GM23338 (cell line): ENCODE measurements around the gene TRPC4. TPM values are rescaled to one million over a fixed set of nuclear protein-coding genes. Genes with fewer than 3 reads are reported as not detected.

Experiments
- ATAC-seq: fragments of 200-7000 bp; cut with Tn5 transposase; 3 replicates; pipeline ENCODE4 v1.9.1; 2020
- DNase-seq: peaks from one replicate; pipeline ENCODE4 v3.0.0-alpha.2; 2015; ENCODE audit warnings: low spot score
- H2AFZ ChIP-seq: fragments of 200-600 bp; sonication (generic); 2 replicates; pipeline ENCODE4 v1.8.0; 2016; ENCODE audit warnings: antibody characterized with exemption, mild to moderate bottlenecking, moderate library complexity
- H3F3A ChIP-seq: fragments of 200-600 bp; sonication (generic); replicated peaks from 2 replicates; pipeline ENCODE4 v1.8.0; 2017; ENCODE audit warnings: antibody characterized with exemption, mixed run types, low read depth
- H3K27ac ChIP-seq: fragments of 200-600 bp; sonication (generic); 2 replicates; pipeline ENCODE4 v1.6.1; 2016; ENCODE audit warnings: low read depth
- H3K27me3 ChIP-seq: fragments of 200-600 bp; sonication (generic); 2 replicates; pipeline ENCODE4 v1.8.0; 2016; ENCODE audit warnings: mild to moderate bottlenecking, mixed run types, moderate library complexity; ENCODE audit not compliant: insufficient read depth
- H3K36me3 ChIP-seq: fragments of 200-600 bp; sonication (generic); 2 replicates; pipeline ENCODE4 v1.8.0; 2016; ENCODE audit warnings: mild to moderate bottlenecking; ENCODE audit not compliant: insufficient read depth
- H3K4me1 ChIP-seq: fragments of 200-600 bp; sonication (generic); 2 replicates; pipeline ENCODE4 v1.8.0; 2016; ENCODE audit warnings: mild to moderate bottlenecking, moderate library complexity; ENCODE audit not compliant: insufficient read depth
- H3K4me2 ChIP-seq: fragments of 200-600 bp; sonication (generic); 2 replicates; pipeline ENCODE4 v1.7.1; 2017; ENCODE audit warnings: mixed run types
- H3K4me3 ChIP-seq: fragments of 200-600 bp; sonication (generic); 2 replicates; pipeline ENCODE4 v1.6.1; 2016; ENCODE audit warnings: mixed run types
- H3K79me2 ChIP-seq: fragments of 200-600 bp; sonication (generic); replicated peaks from 2 replicates; pipeline ENCODE4 v1.8.0; 2017; ENCODE audit warnings: mild to moderate bottlenecking; ENCODE audit not compliant: insufficient read depth
- H3K9me2 ChIP-seq: fragments of 200-600 bp; sonication (generic); 2 replicates; pipeline ENCODE4 v1.8.0; 2017; ENCODE audit not compliant: insufficient read depth
- H4K20me1 ChIP-seq: fragments of 200-600 bp; sonication (generic); replicated peaks from 2 replicates; pipeline ENCODE4 v1.8.0; 2017; ENCODE audit warnings: mild to moderate bottlenecking; ENCODE audit not compliant: insufficient read depth
- H3K27ac Mint-ChIP-seq: 2 replicates; pipeline ENCODE4 v1.8.0; 2020; ENCODE audit warnings: inconsistent platforms, mild to moderate bottlenecking, moderate library complexity, mixed read lengths
- H3K27me3 Mint-ChIP-seq: 3 replicates; pipeline ENCODE4 v1.8.0; 2022; ENCODE audit warnings: low read depth, mild to moderate bottlenecking, moderate library complexity, mixed read lengths, inconsistent platforms; ENCODE audit not compliant: insufficient read depth, poor library complexity
- H3K36me3 Mint-ChIP-seq: 3 replicates; pipeline ENCODE4 v1.8.0; 2021; ENCODE audit warnings: low read depth, mild to moderate bottlenecking, inconsistent platforms, moderate library complexity, mixed read lengths
- H3K4me1 Mint-ChIP-seq: 3 replicates; pipeline ENCODE4 v1.8.0; 2020; ENCODE audit warnings: mild to moderate bottlenecking, inconsistent platforms, mixed read lengths
- H3K4me3 Mint-ChIP-seq: 3 replicates; pipeline ENCODE4 v1.8.0; 2021; ENCODE audit warnings: moderate library complexity, mild to moderate bottlenecking, inconsistent platforms, mixed read lengths
- H3K9me3 Mint-ChIP-seq: 3 replicates; pipeline ENCODE4 v1.8.0; 2020; ENCODE audit warnings: moderate library complexity, mild to moderate bottlenecking, inconsistent platforms, mixed read lengths
- CREB1 ChIP-seq: fragments of 250-450 bp; sonication (Bioruptor Pico); IDR thresholded peaks from 2 replicates; pipeline ENCODE4 v1.5.0; 2020; ENCODE audit warnings: low read depth, mild to moderate bottlenecking, moderate library complexity
- EZH2 ChIP-seq: fragments of 200-600 bp; sonication (generic); IDR thresholded peaks from one replicate; pipeline ENCODE4 v1.8.0; 2017; ENCODE audit warnings: antibody characterized with exemption, mild to moderate bottlenecking, low read depth; ENCODE audit not compliant: unreplicated experiment
- EZH2phosphoT487 ChIP-seq: fragments of 200-600 bp; sonication (generic); IDR thresholded peaks from one replicate; pipeline ENCODE4 v1.8.1; 2018; ENCODE audit warnings: antibody characterized with exemption; ENCODE audit not compliant: unreplicated experiment
- JUNB ChIP-seq: IDR thresholded peaks from one replicate; pipeline ENCODE4 v1.6.1; 2016; ENCODE audit warnings: antibody characterized with exemption; ENCODE audit not compliant: unreplicated experiment
- NANOG ChIP-seq: IDR thresholded peaks from 2 replicates; pipeline ENCODE4 v1.6.1; 2016; ENCODE audit warnings: antibody characterized with exemption, borderline replicate concordance
- POLR2AphosphoS5 ChIP-seq: IDR thresholded peaks from 2 replicates; pipeline ENCODE4 v1.6.1; 2016; ENCODE audit warnings: antibody characterized with exemption, low read depth
- STAT1 ChIP-seq: IDR thresholded peaks from one replicate; pipeline ENCODE4 v1.6.1; 2016; ENCODE audit warnings: antibody characterized with exemption; ENCODE audit not compliant: unreplicated experiment
- ZNF114 ChIP-seq: fragments of 250-450 bp; sonication (Bioruptor Pico); IDR thresholded peaks from 2 replicates; pipeline ENCODE4 v1.5.0; 2020; ENCODE audit warnings: mild to moderate bottlenecking, moderate library complexity
- polyA plus RNA-seq: library from polyadenylated mRNA; unstranded; fragments of >200 nt; fragmentation: Nextera tagmentation; extraction: Ambion mirVana; gene quantifications from 2 replicates; pipeline ENCODE4 v1.2.1, GENCODE V29; 2016
- total RNA-seq: library from RNA; depleted of rRNA; stranded (reverse); fragments of >200 nt; shearing (Covaris generic); gene quantifications from 2 replicates; pipeline ENCODE4 v1.2.3, GENCODE V29; 2014
- TF ChIP-seq, protein P1 (sequence below): IDR thresholded peaks from 2 replicates; pipeline ENCODE4 v1.6.1; 2016; ENCODE audit warnings: antibody characterized with exemption
- TF ChIP-seq, protein P2 (sequence below): fragments of 250-450 bp; sonication (Bioruptor Pico); IDR thresholded peaks from 2 replicates; pipeline ENCODE4 v1.5.0; 2020; ENCODE audit warnings: mild to moderate bottlenecking, moderate library complexity
- TF ChIP-seq, protein P3 (sequence below): IDR thresholded peaks from one replicate; pipeline ENCODE4 v1.6.1; 2018; ENCODE audit warnings: antibody characterized with exemption; ENCODE audit not compliant: unreplicated experiment
- TF ChIP-seq, protein P4 (sequence below), 2 experiments: fragments of 200-600 bp in 1 of 2; sonication (generic) in 1 of 2; conservative IDR thresholded peaks; 2 replicates each; pipeline versions ENCODE4 v1.5.1 to v1.6.1; 2016 to 2017; ENCODE audit warnings: antibody characterized with exemption in 2 of 2, low read depth in 2 of 2, mild to moderate bottlenecking in 2 of 2, moderate library complexity in 1 of 2

Gene TRPC4
- total and polyA plus RNA-seq, 2 experiments from 2014 or later, result 1.1 to 2.1 TPM

DNA sequence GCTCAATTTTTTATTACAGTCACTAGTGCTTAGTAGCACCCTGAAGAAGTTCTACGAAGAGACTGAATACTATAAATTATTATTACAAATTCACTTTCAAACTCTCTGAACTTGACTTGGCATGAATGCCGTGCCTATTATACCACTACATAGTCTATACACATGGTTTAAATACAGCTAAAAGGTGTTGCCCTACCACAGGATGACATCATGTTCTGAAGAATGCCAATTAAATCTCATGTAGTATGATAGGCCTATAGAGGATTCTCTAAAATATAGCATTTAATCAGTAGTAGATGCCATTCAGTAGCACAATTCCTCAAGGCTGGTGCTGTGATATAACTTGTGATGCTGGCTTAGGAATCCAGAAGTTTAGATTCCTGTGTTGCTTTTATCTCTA is 254.3 kb downstream of the TRPC4 start:
- DNase-seq, result no peak
- Histone ChIP-seq H3K36me3 (no peaks in the 10 kb centered on the region), H3K4me1 (no peaks in the 10 kb centered on the region), H3K4me2 (no peak overlapping the region), H3K9me2 (no peaks in the 10 kb centered on the region), H3K27ac (no peak overlapping the region), H3F3A (no peaks in the 10 kb centered on the region), H3K27me3 (no peaks in the 10 kb centered on the region), H3K79me2 (no peaks in the 10 kb centered on the region), H4K20me1 (no peaks in the 10 kb centered on the region), H2AFZ (no peak overlapping the region), H3K4me3 (no peak overlapping the region)
- no peak for TF ChIP-seq EZH2
- TF ChIP-seq, protein P1, sequence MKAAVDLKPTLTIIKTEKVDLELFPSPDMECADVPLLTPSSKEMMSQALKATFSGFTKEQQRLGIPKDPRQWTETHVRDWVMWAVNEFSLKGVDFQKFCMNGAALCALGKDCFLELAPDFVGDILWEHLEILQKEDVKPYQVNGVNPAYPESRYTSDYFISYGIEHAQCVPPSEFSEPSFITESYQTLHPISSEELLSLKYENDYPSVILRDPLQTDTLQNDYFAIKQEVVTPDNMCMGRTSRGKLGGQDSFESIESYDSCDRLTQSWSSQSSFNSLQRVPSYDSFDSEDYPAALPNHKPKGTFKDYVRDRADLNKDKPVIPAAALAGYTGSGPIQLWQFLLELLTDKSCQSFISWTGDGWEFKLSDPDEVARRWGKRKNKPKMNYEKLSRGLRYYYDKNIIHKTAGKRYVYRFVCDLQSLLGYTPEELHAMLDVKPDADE, result no peak
- no peak for TF ChIP-seq POLR2AphosphoS5
- no peak for TF ChIP-seq STAT1
- TF ChIP-seq EZH2phosphoT487, result no peak
- TF ChIP-seq, protein P2, sequence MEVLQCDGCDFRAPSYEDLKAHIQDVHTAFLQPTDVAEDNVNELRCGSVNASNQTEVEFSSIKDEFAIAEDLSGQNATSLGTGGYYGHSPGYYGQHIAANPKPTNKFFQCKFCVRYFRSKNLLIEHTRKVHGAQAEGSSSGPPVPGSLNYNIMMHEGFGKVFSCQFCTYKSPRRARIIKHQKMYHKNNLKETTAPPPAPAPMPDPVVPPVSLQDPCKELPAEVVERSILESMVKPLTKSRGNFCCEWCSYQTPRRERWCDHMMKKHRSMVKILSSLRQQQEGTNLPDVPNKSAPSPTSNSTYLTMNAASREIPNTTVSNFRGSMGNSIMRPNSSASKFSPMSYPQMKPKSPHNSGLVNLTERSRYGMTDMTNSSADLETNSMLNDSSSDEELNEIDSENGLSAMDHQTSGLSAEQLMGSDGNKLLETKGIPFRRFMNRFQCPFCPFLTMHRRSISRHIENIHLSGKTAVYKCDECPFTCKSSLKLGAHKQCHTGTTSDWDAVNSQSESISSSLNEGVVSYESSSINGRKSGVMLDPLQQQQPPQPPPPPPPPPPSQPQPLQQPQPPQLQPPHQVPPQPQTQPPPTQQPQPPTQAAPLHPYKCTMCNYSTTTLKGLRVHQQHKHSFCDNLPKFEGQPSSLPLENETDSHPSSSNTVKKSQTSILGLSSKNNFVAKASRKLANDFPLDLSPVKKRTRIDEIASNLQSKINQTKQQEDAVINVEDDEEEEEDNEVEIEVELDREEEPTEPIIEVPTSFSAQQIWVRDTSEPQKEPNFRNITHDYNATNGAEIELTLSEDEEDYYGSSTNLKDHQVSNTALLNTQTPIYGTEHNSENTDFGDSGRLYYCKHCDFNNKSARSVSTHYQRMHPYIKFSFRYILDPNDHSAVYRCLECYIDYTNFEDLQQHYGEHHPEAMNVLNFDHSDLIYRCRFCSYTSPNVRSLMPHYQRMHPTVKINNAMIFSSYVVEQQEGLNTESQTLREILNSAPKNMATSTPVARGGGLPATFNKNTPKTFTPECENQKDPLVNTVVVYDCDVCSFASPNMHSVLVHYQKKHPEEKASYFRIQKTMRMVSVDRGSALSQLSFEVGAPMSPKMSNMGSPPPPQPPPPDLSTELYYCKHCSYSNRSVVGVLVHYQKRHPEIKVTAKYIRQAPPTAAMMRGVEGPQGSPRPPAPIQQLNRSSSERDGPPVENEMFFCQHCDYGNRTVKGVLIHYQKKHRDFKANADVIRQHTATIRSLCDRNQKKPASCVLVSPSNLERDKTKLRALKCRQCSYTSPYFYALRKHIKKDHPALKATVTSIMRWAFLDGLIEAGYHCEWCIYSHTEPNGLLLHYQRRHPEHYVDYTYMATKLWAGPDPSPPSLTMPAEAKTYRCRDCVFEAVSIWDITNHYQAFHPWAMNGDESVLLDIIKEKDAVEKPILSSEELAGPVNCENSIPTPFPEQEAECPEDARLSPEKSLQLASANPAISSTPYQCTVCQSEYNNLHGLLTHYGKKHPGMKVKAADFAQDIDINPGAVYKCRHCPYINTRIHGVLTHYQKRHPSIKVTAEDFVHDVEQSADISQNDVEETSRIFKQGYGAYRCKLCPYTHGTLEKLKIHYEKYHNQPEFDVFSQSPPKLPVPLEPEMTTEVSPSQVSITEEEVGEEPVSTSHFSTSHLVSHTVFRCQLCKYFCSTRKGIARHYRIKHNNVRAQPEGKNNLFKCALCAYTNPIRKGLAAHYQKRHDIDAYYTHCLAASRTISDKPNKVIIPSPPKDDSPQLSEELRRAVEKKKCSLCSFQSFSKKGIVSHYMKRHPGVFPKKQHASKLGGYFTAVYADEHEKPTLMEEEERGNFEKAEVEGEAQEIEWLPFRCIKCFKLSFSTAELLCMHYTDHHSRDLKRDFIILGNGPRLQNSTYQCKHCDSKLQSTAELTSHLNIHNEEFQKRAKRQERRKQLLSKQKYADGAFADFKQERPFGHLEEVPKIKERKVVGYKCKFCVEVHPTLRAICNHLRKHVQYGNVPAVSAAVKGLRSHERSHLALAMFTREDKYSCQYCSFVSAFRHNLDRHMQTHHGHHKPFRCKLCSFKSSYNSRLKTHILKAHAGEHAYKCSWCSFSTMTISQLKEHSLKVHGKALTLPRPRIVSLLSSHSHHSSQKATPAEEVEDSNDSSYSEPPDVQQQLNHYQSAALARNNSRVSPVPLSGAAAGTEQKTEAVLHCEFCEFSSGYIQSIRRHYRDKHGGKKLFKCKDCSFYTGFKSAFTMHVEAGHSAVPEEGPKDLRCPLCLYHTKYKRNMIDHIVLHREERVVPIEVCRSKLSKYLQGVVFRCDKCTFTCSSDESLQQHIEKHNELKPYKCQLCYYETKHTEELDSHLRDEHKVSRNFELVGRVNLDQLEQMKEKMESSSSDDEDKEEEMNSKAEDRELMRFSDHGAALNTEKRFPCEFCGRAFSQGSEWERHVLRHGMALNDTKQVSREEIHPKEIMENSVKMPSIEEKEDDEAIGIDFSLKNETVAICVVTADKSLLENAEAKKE (CRISPR knock-in tag), result no peak
- TF ChIP-seq, protein P3, sequence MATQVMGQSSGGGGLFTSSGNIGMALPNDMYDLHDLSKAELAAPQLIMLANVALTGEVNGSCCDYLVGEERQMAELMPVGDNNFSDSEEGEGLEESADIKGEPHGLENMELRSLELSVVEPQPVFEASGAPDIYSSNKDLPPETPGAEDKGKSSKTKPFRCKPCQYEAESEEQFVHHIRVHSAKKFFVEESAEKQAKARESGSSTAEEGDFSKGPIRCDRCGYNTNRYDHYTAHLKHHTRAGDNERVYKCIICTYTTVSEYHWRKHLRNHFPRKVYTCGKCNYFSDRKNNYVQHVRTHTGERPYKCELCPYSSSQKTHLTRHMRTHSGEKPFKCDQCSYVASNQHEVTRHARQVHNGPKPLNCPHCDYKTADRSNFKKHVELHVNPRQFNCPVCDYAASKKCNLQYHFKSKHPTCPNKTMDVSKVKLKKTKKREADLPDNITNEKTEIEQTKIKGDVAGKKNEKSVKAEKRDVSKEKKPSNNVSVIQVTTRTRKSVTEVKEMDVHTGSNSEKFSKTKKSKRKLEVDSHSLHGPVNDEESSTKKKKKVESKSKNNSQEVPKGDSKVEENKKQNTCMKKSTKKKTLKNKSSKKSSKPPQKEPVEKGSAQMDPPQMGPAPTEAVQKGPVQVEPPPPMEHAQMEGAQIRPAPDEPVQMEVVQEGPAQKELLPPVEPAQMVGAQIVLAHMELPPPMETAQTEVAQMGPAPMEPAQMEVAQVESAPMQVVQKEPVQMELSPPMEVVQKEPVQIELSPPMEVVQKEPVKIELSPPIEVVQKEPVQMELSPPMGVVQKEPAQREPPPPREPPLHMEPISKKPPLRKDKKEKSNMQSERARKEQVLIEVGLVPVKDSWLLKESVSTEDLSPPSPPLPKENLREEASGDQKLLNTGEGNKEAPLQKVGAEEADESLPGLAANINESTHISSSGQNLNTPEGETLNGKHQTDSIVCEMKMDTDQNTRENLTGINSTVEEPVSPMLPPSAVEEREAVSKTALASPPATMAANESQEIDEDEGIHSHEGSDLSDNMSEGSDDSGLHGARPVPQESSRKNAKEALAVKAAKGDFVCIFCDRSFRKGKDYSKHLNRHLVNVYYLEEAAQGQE, result no peak
- TF ChIP-seq CREB1 (CRISPR knock-in tag), result no peak
- TF ChIP-seq, protein P4, sequence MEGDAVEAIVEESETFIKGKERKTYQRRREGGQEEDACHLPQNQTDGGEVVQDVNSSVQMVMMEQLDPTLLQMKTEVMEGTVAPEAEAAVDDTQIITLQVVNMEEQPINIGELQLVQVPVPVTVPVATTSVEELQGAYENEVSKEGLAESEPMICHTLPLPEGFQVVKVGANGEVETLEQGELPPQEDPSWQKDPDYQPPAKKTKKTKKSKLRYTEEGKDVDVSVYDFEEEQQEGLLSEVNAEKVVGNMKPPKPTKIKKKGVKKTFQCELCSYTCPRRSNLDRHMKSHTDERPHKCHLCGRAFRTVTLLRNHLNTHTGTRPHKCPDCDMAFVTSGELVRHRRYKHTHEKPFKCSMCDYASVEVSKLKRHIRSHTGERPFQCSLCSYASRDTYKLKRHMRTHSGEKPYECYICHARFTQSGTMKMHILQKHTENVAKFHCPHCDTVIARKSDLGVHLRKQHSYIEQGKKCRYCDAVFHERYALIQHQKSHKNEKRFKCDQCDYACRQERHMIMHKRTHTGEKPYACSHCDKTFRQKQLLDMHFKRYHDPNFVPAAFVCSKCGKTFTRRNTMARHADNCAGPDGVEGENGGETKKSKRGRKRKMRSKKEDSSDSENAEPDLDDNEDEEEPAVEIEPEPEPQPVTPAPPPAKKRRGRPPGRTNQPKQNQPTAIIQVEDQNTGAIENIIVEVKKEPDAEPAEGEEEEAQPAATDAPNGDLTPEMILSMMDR (conservative IDR thresholded peaks at IDR 0.05; ENCODE audit: low read depth in 2 of 2), result no peak
- TF ChIP-seq JUNB, result no peak
- no peak for TF ChIP-seq ZNF114
- no peak for TF ChIP-seq NANOG
- Mint-ChIP-seq H3K36me3 (no peaks in the 10 kb centered on the region), H3K27me3 (no peaks in the 10 kb centered on the region), H3K27ac (no peak overlapping the region), H3K4me1 (peaks cover 7% of the 10 kb centered on the region), H3K4me3 (no peak overlapping the region), H3K9me3 (no peaks in the 10 kb centered on the region)
- ATAC-seq, result no peak
